Esophagus muscularis mucosa (tissue), 4 donors: ENCODE measurements around the gene PLEKHA3. TPM values are rescaled to one million over a fixed set of nuclear protein-coding genes. Genes with fewer than 3 reads are reported as not detected.
A peak's percentile ranks its signal among the peaks of the same experiment; 100 is the strongest.

Source experiments
- DNase-seq: peaks from one replicate; pipeline ENCODE4 v3.0.0-alpha.2; 2017; ENCODE audit errors: extremely low spot score
- H3K27ac ChIP-seq, 4 donors: fragments of 200-600 bp; sonication (generic); replicated peaks in 1 of 4; 1 replicate in 3 of 4; 2 replicates in 1 of 4; pipeline ENCODE4 v1.5.1; 2016 to 2019; ENCODE audit warnings: mild to moderate bottlenecking in 1 of 4
- H3K27me3 ChIP-seq, 4 donors: fragments of 200-600 bp; sonication (generic); one replicate each; pipeline versions ENCODE4 v1.5.1 to v1.6.0; 2016 to 2019
- H3K36me3 ChIP-seq, 4 donors: fragments of 200-600 bp; sonication (generic); one replicate each; pipeline ENCODE4 v1.5.1; 2016 to 2019
- H3K4me1 ChIP-seq, 4 donors: fragments of 200-600 bp; sonication (generic); one replicate each; pipeline ENCODE4 v1.5.1; 2016 to 2019
- H3K4me3 ChIP-seq, 4 donors: fragments of 200-600 bp; sonication (generic); 1 replicate in 2 of 4; 2 replicates in 2 of 4; pipeline ENCODE4 v1.5.1; 2016 to 2019; ENCODE audit warnings: mild to moderate bottlenecking in 4 of 4, moderate library complexity in 1 of 4
- H3K9me3 ChIP-seq, 4 donors: fragments of 200-600 bp; sonication (generic); 1 replicate in 3 of 4; 2 replicates in 1 of 4; pipeline ENCODE4 v1.5.1; 2016 to 2019
- CTCF ChIP-seq, 3 experiments: fragments of 200-600 bp in 2 of 3; fragments of 450-650 bp in 1 of 3; sonication (generic) in 2 of 3; IDR thresholded peaks; one replicate each; pipeline ENCODE4 v1.5.1; 2017 to 2019; ENCODE audit warnings: antibody characterized with exemption in 3 of 3, mild to moderate bottlenecking in 2 of 3, moderate library complexity in 1 of 3
- EP300 ChIP-seq: sonication (generic); formaldehyde crosslinking; IDR thresholded peaks from one replicate; pipeline ENCODE4 v1.6.1; 2017; ENCODE audit warnings: antibody characterized with exemption
- POLR2A ChIP-seq: fragments of 450-650 bp; IDR thresholded peaks from one replicate; pipeline ENCODE4 v1.6.1; 2017; ENCODE audit warnings: antibody characterized with exemption, moderate library complexity, mild to moderate bottlenecking, low read depth
- POLR2AphosphoS5 ChIP-seq, 2 donors: sonication (generic); formaldehyde crosslinking; IDR thresholded peaks; one replicate each; pipeline ENCODE4 v1.6.1; 2017; ENCODE audit warnings: antibody characterized with exemption in 2 of 2
- WGBS: methylation state at CpG from one replicate; pipeline ENCODE4 v1.1.5; 2018; 5-methylcytosine and 5-hydroxymethylcytosine counted together
- intact Hi-C: fragments of 100-400 bp; cut with DNase I; formaldehyde crosslinking; loops from one replicate; pipeline ENCODE4 v1.15.1; 2023
- total RNA-seq, 4 donors: library from RNA; depleted of rRNA; stranded (reverse); fragments of >200 nt; gene quantifications; one replicate each; pipeline versions ENCODE4 v1.1.0 to v1.2.1, GENCODE V29; 2016

PLEKHA3 gene
- total RNA-seq, 4 donors from 2014 or later = 20.8 to 30.0 (median 26.5) TPM

GRCh38 chr2:178473373-178473772, 6.9 kb upstream of the PLEKHA3 start:
- WGBS = 98% methylated on average over 2 of the region's 2 CpGs

GRCh38 chr2:178473931-178474330, 6.3 kb upstream of the PLEKHA3 start:
- no peaks in the 10 kb centered on the region for H3K27me3 ChIP-seq
- H3K4me3 ChIP-seq = no peak overlapping the region
- TF ChIP-seq EP300 (no peak), POLR2AphosphoS5 (IDR thresholded peaks at IDR 0.05) (no peak), CTCF (IDR thresholded peaks at IDR 0.05) (no peak), POLR2A (no peak)
- H3K9me3 ChIP-seq = no peaks in the 10 kb centered on the region
- H3K27ac ChIP-seq = peak overlapping the region in 1 of 4 donors; percentile 1
- peaks cover 0 to 6% (median 3%) of the 10 kb centered on the region in 4 donors for H3K36me3 ChIP-seq
- intact Hi-C loops = no loop called here
- peaks cover 12 to 38% (median 25%) of the 10 kb centered on the region in 4 donors for H3K4me1 ChIP-seq
- 39% methylated on average over 4 of the region's 4 CpGs for WGBS
- no peak for DNase-seq

More at GRCh38 chr2:178473373-178473772, 6.9 kb upstream of the PLEKHA3 start:
- Histone ChIP-seq H3K36me3 (peaks cover 0 to 12% (median 6%) of the 10 kb centered on the region in 4 donors), H3K27ac (peak overlapping the region in 1 of 4 donors; percentile 1), H3K4me1 (peaks cover 12 to 35% (median 23%) of the 10 kb centered on the region in 4 donors), H3K9me3 (no peaks in the 10 kb centered on the region), H3K27me3 (no peaks in the 10 kb centered on the region), H3K4me3 (no peak overlapping the region)
- no peak for TF ChIP-seq CTCF (IDR thresholded peaks at IDR 0.05)
- no peak for DNase-seq
- intact Hi-C loops = no loop called here

GRCh38 chr2:178474560-178474959, 5.7 kb upstream of the PLEKHA3 start:
- intact Hi-C loops = no loop called here
- peaks cover 18 to 44% (median 30%) of the 10 kb centered on the region in 4 donors for H3K4me1 ChIP-seq
- H3K27me3 ChIP-seq = no peaks in the 10 kb centered on the region
- peak overlapping the region in 1 of 4 donors; percentile 1 for H3K27ac ChIP-seq
- no peaks in the 10 kb centered on the region for H3K9me3 ChIP-seq
- DNase-seq = no peak
- 96% methylated on average over 5 of the region's 5 CpGs for WGBS
- TF ChIP-seq EP300 (no peak), POLR2AphosphoS5 (IDR thresholded peaks at IDR 0.05) (no peak), POLR2A (no peak), CTCF (IDR thresholded peaks at IDR 0.05) (no peak)
- no peak overlapping the region for H3K4me3 ChIP-seq
- peaks cover 0 to under 1% (median 0%) of the 10 kb centered on the region in 4 donors for H3K36me3 ChIP-seq

- H3K27me3 ChIP-seq = no peaks in the 10 kb centered on the region
- no peak overlapping the region for H3K4me3 ChIP-seq
- H3K9me3 ChIP-seq = no peaks in the 10 kb centered on the region
- intact Hi-C loops = no loop called here
- H3K4me1 ChIP-seq = peaks cover 25 to 52% (median 39%) of the 10 kb centered on the region in 4 donors
- no peaks in the 10 kb centered on the region for H3K36me3 ChIP-seq
- DNase-seq = no peak
- H3K27ac ChIP-seq = peak overlapping the region in 1 of 4 donors; percentile 8
- no peak for TF ChIP-seq CTCF (IDR thresholded peaks at IDR 0.05)
- TF ChIP-seq POLR2AphosphoS5 (IDR thresholded peaks at IDR 0.05) = no peak
- TF ChIP-seq POLR2A = no peak
- TF ChIP-seq EP300 = no peak
Observed at GRCh38 chr2:178476477-178476876, 3.8 kb upstream of the PLEKHA3 start.

GRCh38 chr2:178477443-178478129, 2.7 kb upstream of the PLEKHA3 start:
- intact Hi-C loops = loop anchor here (2.0 kb wide), 1 partner anchor 27 kb away; the partner anchor contains the start of genes PJVK and PRKRA
- 13% methylated on average over 3 of the region's 3 CpGs for WGBS
- H3K36me3 ChIP-seq = no peaks in the 10 kb centered on the region
- no peaks in the 10 kb centered on the region for H3K27me3 ChIP-seq
- DNase-seq = no peak
- H3K9me3 ChIP-seq = no peaks in the 10 kb centered on the region
- peak overlapping the region; percentile 93 to 96 (median 96) for H3K27ac ChIP-seq
- peaks cover 37 to 63% (median 50%) of the 10 kb centered on the region in 4 donors for H3K4me1 ChIP-seq
- TF ChIP-seq CTCF (IDR thresholded peaks at IDR 0.05) (no peak), EP300 (no peak), POLR2AphosphoS5 (IDR thresholded peaks at IDR 0.05) (no peak), POLR2A (no peak)
- peak overlapping the region; percentile 66 to 84 (median 80) for H3K4me3 ChIP-seq
